H1 (cell line): ENCODE measurements around the gene MACROH2A1. TPM values are rescaled to one million over a fixed set of nuclear protein-coding genes. Genes with fewer than 3 reads are reported as not detected.

Source experiments
- SP2 ChIP-seq: IDR thresholded peaks from 2 replicates; pipeline ENCODE4 v1.6.1; 2012; ENCODE audit warnings: mild to moderate bottlenecking, low read length, inconsistent platforms
- polyA plus RNA-seq, 7 experiments: library from polyadenylated mRNA; depleted of rRNA in 3 of 7; stranded (reverse) in 5 of 7; unstranded in 2 of 7; fragments of >200 nt in 5 of 7; fragments of 200-250 nt in 2 of 7; gene quantifications; 1 replicate in 5 of 7; 2 replicates in 1 of 7; 4 replicates in 1 of 7; pipeline versions ENCODE4 v1.2.1 to v1.2.3, GENCODE V29; 2011 to 2013; ENCODE audit warnings: missing spikeins in 2 of 7, mixed read lengths in 2 of 7
- total RNA-seq: library from RNA; stranded (reverse); fragmentation: NEBNext Ultra II Directional; extraction: Animal tissue kit (Norgen Biotek cat#: 25700); gene quantifications from 2 replicates; pipeline ENCODE4 v1.2.1, GENCODE V29; 2021

MACROH2A1 gene
- total and polyA plus RNA-seq, 2 of the 8 experiments (the other 6 are each of a cell fraction or from before 2014, with no cell fraction given), result 60.0 to 92.3 TPM

DNA sequence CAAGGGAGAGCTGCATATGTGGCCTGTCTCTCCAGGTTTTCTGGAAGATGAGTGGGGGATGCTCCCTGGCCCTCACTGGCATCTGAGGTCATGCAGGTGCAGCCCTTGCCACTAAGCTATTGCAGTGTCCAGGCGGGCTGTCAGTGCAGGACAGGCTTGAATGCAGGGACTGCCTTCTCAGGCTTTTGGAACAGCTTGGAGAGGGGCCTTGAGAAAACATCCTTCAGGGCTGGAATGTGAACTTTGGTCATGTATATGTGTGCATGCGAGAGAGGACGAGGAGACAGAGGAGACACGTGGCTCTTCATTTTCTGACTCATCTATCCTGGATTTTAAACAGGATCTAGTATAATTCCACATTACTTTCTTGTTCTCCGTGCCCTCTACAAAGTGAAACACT is 90.3 kb downstream of the MACROH2A1 start (continued):
- TF ChIP-seq SP2, result no peak
